Neuron (in vitro differentiated cells): ENCODE data around the gene TFAP2B.

Source experiments
- H2AFZ ChIP-seq: one replicate; pipeline ENCODE4 v1.6.1; 2013; ENCODE audit warnings: low read depth, mild to moderate bottlenecking, inconsistent platforms, low read length, moderate library complexity
- H3K27me3 ChIP-seq: one replicate; pipeline ENCODE4 v1.6.1; 2013; ENCODE audit warnings: low read length; ENCODE audit not compliant: insufficient read depth
- H3K36me3 ChIP-seq: one replicate; pipeline ENCODE4 v1.6.1; 2013; ENCODE audit warnings: low read length; ENCODE audit not compliant: insufficient read depth
- H3K4me1 ChIP-seq: one replicate; pipeline ENCODE4 v1.6.1; 2013; ENCODE audit warnings: low read length; ENCODE audit not compliant: insufficient read depth
- H3K4me3 ChIP-seq: 2 replicates; pipeline ENCODE4 v1.5.1; 2013; ENCODE audit warnings: mild to moderate bottlenecking, low read length, moderate library complexity
- H3K9me3 ChIP-seq: one replicate; pipeline ENCODE4 v1.6.1; 2013; ENCODE audit warnings: low read length

The TFAP2B gene

DNA sequence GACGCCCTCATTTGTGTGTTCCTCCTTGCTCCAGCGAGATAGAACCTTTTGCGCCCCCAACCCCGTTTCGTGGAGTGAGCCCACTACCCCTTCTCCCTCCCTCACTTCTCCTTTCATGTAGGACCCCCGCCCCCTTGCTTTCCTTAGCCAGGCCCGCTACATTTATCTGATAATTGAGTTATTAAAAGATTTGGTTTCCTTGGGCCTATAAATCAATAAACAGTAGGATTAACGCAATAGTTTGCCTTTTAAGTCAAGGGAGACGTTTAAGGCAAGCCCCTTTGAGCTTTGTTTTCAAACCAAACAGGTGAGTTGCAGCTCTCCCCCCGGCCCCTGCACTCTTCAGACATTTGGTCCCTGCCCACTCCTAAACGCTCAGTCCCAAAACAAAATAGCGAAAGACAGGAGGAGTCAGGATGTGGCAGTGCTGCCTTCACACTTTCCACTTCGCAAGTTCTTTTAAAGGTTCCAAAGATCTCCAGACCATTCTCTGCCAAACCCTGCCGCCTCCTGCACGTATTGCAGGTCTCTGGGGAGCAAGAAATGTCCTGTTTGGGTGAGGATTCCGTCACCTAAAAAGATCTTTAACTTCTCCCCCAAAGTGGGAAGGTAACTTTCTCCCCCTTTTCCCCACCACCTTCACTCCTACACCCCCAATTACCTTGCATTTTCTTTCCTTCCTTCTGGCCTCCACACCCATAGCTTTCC is 27.6 kb downstream of the TFAP2B start:
- Histone ChIP-seq H2AFZ (no peak overlapping the region), H3K36me3 (no peaks in the 10 kb centered on the region), H3K9me3 (no peaks in the 10 kb centered on the region), H3K4me3 (no peak overlapping the region), H3K4me1 (no peaks in the 10 kb centered on the region), H3K27me3 (peaks cover 95% of the 10 kb centered on the region)

GRCh38 chr6:50846852-50847155 is 28.1 kb downstream of the TFAP2B start:
- H3K36me3 ChIP-seq = no peaks in the 10 kb centered on the region
- no peak overlapping the region for H3K4me3 ChIP-seq
- H3K4me1 ChIP-seq = no peaks in the 10 kb centered on the region
- peaks cover 96% of the 10 kb centered on the region for H3K27me3 ChIP-seq
- no peak overlapping the region for H2AFZ ChIP-seq
- H3K9me3 ChIP-seq = no peaks in the 10 kb centered on the region

DNA sequence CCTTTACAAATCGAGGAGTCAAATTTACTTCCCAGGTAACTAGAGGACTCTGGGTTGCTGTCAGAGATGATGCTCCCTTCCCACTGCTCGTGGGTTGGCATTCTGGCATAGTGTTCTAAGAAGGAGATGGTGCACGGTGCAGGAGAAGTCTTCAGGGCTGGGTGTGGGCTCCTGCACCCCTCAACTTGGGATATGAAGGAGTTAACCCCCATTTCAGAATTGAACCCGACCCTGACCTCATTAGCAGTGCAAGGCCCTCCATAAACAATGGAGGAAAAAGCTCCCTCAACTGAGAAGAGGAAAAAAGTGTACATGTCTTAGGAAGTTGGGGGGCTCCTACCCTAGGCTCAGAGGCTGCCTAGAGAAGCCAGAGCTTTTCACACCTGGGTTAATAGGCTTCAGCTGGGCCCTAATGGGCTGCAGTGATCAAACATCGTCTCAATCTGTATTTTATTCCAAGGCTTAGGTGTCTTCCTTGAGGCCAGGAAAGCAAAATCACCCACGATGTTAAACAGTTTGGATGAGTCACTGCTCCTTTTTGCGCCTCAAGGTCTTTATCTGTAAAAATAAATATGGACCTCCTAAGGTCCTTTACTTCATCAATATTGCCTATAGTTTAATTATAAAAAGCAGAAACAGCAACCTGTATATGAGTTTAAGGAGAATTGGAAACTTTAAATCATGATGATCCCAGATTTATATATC is 29.4 kb downstream of the TFAP2B start:
- Histone ChIP-seq H2AFZ (no peak overlapping the region), H3K4me3 (no peak overlapping the region), H3K9me3 (no peaks in the 10 kb centered on the region), H3K36me3 (no peaks in the 10 kb centered on the region), H3K4me1 (no peaks in the 10 kb centered on the region), H3K27me3 (peaks cover 87% of the 10 kb centered on the region)

- Histone ChIP-seq H3K27me3 (peaks cover 77% of the 10 kb centered on the region), H3K36me3 (no peaks in the 10 kb centered on the region)
These were observed 30.5 kb downstream of the TFAP2B start for GRCh38 chr6:50848989-50849795.

DNA sequence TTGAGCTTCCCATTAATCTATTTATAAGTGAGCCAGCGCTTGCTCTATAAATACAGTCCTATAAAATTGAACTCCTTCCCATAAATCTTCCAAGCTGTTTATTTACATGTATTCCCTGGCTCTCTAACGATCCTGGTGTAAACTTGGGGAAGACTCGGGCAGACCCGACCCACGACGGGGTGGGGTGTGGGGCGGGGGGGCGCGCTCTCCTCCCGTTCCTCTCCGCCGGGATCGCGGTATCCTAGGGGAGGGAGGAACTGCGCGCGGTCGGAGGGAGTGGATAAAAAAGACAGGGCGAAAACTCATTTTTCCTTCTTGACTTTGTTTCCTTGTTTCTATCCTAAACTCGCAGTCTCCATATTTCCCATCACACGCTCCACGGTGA is 31.1 kb downstream of the TFAP2B start:
- peaks cover 7% of the 10 kb centered on the region for H3K4me1 ChIP-seq
- no peaks in the 10 kb centered on the region for H3K36me3 ChIP-seq
- H3K9me3 ChIP-seq = no peaks in the 10 kb centered on the region
- peak overlapping the region; percentile 3 for H3K4me3 ChIP-seq
- H3K27me3 ChIP-seq = peaks cover 71% of the 10 kb centered on the region
- peak overlapping the region; percentile 18 for H2AFZ ChIP-seq

More at GRCh38 chr6:50848989-50849795, 30.5 kb downstream of the TFAP2B start:
- Histone ChIP-seq H2AFZ (no peak overlapping the region), H3K4me3 (no peak overlapping the region), H3K9me3 (no peaks in the 10 kb centered on the region), H3K4me1 (peaks cover 7% of the 10 kb centered on the region)

DNA sequence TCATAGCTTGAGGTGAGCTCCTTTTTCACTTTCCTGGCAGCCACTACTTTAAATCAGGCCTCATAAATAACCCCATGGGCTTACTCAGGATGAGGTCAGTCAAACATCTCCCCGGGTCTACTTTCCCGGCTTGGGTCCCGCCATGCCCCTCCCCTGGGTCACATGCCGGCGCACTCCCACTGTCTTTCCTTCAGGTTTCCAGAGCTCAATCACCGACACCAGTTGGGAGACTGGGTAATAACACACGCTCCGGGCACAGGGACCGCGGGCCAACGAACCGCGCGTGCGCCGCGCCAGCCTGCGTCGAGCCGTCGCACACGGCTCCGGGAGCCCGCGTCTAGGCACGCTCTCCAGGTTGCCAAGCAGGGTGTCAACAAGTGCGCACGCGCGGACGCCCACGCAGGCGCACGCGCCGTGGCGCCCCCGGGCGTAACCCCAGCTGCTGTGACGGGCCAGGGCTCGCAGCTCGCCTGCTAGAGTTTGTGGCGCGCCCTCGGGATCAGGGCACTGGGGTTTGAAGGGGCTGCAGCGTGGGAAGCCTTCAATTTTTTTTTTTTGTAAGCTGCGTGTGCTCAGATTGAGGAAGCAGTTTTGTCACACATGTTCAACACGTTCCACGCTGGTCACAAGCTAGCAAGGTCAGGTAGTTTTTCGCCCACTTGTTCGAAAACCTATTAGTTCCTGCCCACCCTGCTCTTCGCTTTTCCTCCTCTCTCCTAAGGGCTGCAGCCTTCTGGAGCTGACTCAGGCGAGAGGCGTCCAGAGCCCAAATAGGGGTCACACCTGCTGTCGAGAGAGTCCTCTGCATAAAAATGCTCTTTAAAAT is 31.8 kb downstream of the TFAP2B start:
- Histone ChIP-seq H2AFZ (peak overlapping the region; percentile 18), H3K4me1 (peaks cover 7% of the 10 kb centered on the region), H3K9me3 (no peaks in the 10 kb centered on the region), H3K36me3 (no peaks in the 10 kb centered on the region), H3K27me3 (peaks cover 66% of the 10 kb centered on the region), H3K4me3 (peak overlapping the region; percentile 3)

DNA sequence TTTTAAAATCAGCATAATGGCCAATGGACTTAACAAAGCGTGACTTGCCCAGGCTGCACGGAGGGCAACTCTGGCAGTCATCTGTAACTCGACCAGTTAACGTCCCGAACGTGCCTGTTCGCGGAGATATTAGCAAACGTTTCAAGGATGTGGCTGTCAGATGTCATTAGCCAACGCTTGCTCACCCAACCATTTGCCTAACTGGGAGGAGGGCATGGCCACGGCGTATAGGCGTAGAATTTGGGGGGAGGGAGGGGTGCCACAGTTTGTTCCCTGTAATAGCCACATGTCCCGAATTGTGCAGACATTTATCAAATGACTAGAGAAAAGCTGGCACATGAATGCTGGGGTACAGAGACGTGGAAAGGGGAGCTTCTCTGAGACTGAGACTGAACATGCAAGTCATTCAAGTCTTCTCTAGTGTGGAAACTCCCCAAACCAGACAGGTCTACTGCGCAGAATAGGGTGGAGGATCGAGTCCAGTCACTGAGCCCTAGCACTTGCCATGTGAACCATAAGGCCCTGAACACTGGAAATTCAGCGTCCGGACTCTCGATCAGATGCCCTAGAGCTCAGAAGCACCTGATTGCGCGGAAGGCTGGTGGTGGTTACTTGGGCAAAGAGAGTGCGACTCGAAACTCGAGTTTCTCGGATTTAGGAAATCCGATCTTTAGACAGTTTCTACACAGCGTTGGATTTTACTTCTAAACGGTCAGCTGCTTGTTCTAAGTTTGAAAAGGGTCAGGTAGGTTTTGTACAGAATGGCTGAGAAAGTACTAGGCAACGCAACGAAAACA is 32.6 kb downstream of the TFAP2B start:
- Histone ChIP-seq H3K36me3 (no peaks in the 10 kb centered on the region), H3K9me3 (no peaks in the 10 kb centered on the region), H3K27me3 (peaks cover 58% of the 10 kb centered on the region), H3K4me3 (no peak overlapping the region), H2AFZ (no peak overlapping the region), H3K4me1 (peaks cover 7% of the 10 kb centered on the region)

- Histone ChIP-seq H3K9me3 (no peaks in the 10 kb centered on the region), H3K27me3 (peaks cover 31% of the 10 kb centered on the region), H3K4me3 (no peak overlapping the region), H2AFZ (no peak overlapping the region), H3K4me1 (peaks cover 7% of the 10 kb centered on the region), H3K36me3 (no peaks in the 10 kb centered on the region)
These were observed 35.3 kb downstream of the TFAP2B start for GRCh38 chr6:50853939-50854338.

DNA sequence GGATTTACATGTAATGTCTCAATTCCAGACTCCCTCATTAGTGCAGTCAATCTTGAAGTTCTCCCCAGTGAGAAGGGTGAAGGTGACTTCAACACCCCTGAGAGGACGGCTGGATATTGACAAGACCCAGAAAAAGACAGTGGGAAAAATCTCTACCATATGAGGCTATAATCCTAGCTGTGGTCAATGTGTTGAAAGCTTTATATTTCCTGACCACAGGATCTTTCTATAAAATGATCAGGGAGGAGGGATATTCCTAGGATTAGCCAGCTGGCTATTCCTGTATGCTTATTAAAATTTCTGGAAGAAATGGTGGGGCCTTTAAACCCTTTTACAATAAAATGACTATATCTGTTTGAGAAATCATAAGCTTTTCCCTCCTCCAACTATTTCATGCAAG is 43.0 kb downstream of the TFAP2B start:
- Histone ChIP-seq H2AFZ (no peak overlapping the region), H3K27me3 (no peaks in the 10 kb centered on the region), H3K4me3 (no peak overlapping the region), H3K36me3 (no peaks in the 10 kb centered on the region), H3K4me1 (peaks cover 5% of the 10 kb centered on the region), H3K9me3 (no peaks in the 10 kb centered on the region)

DNA sequence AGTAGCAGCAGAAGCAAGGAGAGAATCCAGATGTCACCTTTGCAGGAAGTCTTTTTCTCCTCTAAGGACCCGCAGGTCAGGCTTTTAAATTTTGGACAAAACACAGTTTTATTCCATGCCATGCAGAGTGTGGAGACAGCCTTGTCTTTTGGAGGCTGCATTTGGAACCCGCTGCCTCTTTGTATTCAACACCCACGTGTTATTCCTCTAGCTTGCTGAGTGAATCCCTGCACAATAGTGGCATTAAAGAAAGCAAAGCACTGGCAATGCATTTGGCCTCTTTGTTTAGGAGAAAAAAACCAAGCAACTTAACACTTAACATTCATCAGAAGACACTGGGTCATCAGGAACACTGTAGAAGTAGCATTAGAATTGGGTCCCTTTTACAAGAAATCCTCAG is 43.5 kb downstream of the TFAP2B start:
- no peak overlapping the region for H2AFZ ChIP-seq
- H3K36me3 ChIP-seq = no peaks in the 10 kb centered on the region
- peaks cover 5% of the 10 kb centered on the region for H3K4me1 ChIP-seq
- H3K4me3 ChIP-seq = no peak overlapping the region
- no peaks in the 10 kb centered on the region for H3K27me3 ChIP-seq
- no peaks in the 10 kb centered on the region for H3K9me3 ChIP-seq

DNA sequence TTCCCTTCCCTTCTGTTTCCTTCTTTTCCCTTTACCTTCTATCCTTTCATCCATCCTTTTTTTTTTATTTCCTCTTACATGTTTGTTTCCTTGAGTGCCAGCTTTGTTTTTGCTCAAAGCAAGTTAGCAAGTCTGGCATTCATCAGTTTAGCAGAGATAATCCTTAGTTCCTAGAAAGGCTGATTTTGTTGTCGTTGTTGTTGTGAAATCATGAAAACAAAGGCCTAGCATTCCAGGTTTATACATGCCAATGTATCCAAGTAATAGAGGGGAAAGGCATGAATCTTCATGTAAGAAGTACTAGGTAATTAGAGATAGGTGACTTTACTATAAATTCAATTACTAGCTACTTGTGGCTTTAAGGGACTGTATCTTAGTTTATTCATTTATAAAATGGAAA is 45.9 kb downstream of the TFAP2B start:
- no peaks in the 10 kb centered on the region for H3K36me3 ChIP-seq
- no peaks in the 10 kb centered on the region for H3K9me3 ChIP-seq
- no peak overlapping the region for H2AFZ ChIP-seq
- H3K4me1 ChIP-seq = peaks cover 5% of the 10 kb centered on the region
- no peaks in the 10 kb centered on the region for H3K27me3 ChIP-seq
- H3K4me3 ChIP-seq = no peak overlapping the region

DNA sequence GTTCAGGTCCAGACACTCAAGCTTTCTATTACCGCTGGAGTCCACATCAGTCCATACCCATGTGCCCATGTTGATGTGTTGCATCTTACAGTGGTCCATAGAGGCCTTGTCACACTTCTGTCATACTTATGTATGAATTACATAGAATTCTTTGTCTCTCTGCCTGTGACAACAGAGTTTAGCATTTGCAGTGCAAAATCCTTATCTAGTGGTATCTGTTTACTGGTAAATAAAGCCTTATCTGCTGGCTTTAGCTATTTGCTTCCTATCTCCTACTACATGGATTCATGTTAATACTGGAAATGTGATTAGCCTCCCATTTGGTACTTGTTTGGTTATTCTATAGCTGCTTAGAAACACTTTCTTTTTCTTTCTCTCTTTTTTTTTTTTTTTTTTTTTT is 49.8 kb downstream of the TFAP2B start:
- Histone ChIP-seq H3K36me3 (no peaks in the 10 kb centered on the region), H3K9me3 (no peaks in the 10 kb centered on the region), H3K4me3 (no peak overlapping the region), H3K4me1 (no peaks in the 10 kb centered on the region), H3K27me3 (no peaks in the 10 kb centered on the region), H2AFZ (no peak overlapping the region)
